Measurements from ENCODE around the gene FBRSL1.

Gene FBRSL1

DNA sequence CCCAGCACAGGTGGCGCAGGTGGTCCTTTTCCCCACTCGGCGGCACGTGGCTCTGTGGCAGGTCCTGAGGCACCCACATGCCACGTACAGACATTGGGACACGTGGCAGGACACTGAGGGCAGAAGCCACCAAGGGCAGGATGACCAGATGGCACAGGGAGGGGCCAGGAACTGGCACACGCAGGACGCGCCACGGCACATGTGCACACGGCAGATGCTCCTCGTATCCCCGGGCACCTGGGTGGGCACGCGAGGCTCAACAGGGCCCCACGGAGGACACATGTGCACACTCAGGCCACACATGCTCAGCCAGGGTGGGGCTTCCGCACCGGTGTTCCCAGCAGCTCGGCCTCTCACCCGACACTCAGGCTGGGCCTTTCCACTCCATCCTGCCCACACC, 52.0 kb downstream of the FBRSL1 start:
- no peak overlapping the region for H3K27ac ChIP-seq
- H3K27me3 ChIP-seq (ENCODE audit: insufficient read depth, low read depth), result no peaks in the 10 kb centered on the region
- no peaks in the 10 kb centered on the region for H3K36me3 ChIP-seq (ENCODE audit: insufficient read depth)
- H3K4me1 ChIP-seq (ENCODE audit: low read depth, poor library complexity, severe bottlenecking), result no peaks in the 10 kb centered on the region
- no peak overlapping the region for H3K4me3 ChIP-seq (IDR thresholded peaks at IDR 0.05; ENCODE audit: insufficient read depth, low read depth, low read length)
- no peak overlapping the region for H3K9ac ChIP-seq
- H4K20me1 ChIP-seq (ENCODE audit: insufficient read depth), result no peaks in the 10 kb centered on the region
- TF ChIP-seq, protein P1, sequence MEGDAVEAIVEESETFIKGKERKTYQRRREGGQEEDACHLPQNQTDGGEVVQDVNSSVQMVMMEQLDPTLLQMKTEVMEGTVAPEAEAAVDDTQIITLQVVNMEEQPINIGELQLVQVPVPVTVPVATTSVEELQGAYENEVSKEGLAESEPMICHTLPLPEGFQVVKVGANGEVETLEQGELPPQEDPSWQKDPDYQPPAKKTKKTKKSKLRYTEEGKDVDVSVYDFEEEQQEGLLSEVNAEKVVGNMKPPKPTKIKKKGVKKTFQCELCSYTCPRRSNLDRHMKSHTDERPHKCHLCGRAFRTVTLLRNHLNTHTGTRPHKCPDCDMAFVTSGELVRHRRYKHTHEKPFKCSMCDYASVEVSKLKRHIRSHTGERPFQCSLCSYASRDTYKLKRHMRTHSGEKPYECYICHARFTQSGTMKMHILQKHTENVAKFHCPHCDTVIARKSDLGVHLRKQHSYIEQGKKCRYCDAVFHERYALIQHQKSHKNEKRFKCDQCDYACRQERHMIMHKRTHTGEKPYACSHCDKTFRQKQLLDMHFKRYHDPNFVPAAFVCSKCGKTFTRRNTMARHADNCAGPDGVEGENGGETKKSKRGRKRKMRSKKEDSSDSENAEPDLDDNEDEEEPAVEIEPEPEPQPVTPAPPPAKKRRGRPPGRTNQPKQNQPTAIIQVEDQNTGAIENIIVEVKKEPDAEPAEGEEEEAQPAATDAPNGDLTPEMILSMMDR (conservative IDR thresholded peaks at IDR 0.05; ENCODE audit: low read depth, low read length), result no peak
- no peak overlapping the region for H3K4me2 ChIP-seq
- H2AFZ ChIP-seq (ENCODE audit: low read depth), result no peak overlapping the region
- no peaks in the 10 kb centered on the region for H3K79me2 ChIP-seq (ENCODE audit: insufficient read depth, low read depth)

DNA sequence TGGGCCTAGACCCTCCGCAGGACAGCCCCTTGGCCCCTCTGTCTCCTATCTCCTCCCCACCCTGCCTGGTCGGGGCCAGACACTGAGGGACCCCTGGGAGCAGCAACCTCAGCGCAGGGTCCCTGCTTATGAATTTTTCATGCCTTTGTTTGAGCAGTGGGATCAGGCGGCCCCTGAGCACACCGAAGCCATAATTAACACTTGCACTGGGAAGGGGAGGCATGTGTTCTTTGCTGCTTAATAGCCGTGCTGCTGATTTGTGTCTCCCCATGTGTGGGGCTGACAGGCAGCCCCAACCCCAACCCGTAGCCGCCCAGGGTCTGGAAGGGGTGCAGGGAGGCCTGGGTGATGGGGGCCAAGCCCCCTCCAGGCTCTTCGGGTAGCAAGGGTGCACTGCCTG, 52.7 kb downstream of the FBRSL1 start:
- H3K36me3 ChIP-seq (ENCODE audit: insufficient read depth), result no peaks in the 10 kb centered on the region
- no peaks in the 10 kb centered on the region for H4K20me1 ChIP-seq (ENCODE audit: insufficient read depth)
- H3K9ac ChIP-seq, result no peak overlapping the region
- no peak overlapping the region for H3K27ac ChIP-seq
- H3K79me2 ChIP-seq (ENCODE audit: insufficient read depth, low read depth), result no peaks in the 10 kb centered on the region
- TF ChIP-seq, protein P1 (conservative IDR thresholded peaks at IDR 0.05; ENCODE audit: low read depth, low read length), result no peak
- H2AFZ ChIP-seq (ENCODE audit: low read depth), result no peak overlapping the region
- H3K4me3 ChIP-seq (IDR thresholded peaks at IDR 0.05; ENCODE audit: insufficient read depth, low read depth, low read length), result no peak overlapping the region
- H3K27me3 ChIP-seq (ENCODE audit: insufficient read depth, low read depth), result no peaks in the 10 kb centered on the region
- H3K4me2 ChIP-seq, result no peak overlapping the region
- no peaks in the 10 kb centered on the region for H3K4me1 ChIP-seq (ENCODE audit: low read depth, poor library complexity, severe bottlenecking)

DNA sequence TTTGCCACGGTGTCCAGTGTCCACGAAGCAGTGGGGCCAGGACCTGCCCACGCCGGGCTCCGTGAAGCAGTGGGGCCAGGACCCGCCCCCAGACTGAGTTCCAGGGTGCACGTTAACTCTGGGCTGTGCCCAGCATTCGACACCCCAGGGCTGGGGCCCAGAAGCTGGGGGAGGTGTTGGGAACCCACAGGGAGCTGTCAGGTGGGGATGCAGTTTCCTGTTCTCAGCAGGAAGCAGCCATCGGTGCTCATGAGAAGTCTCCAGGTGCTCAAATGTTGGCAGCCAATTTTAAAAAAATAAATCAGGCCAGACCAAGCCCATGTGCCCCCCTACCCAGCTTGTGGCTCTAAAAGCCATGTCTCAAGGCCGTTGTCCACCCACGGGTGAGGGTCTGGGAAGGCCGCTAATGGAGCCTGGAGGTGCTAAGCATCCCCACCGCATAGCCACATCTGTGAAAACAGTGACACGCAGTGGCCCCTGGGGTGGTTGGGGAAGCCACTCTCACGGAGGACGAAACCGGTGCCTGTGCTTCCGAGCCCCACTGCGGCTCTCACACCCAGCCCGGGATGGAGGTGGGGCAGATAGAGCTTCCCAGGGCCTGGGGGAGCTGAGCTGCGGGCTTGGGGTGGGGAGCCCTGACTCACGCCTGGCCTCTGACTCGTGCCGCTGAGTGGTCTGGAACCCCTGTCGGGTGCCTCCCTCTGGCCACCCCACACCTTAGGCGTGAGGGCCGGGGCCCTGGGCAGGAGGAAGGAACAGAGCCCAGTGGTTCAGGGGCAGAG, 53.5 kb downstream of the FBRSL1 start:
- Histone ChIP-seq H3K27ac (no peak overlapping the region), H3K4me2 (no peak overlapping the region), H3K79me2 (ENCODE audit: insufficient read depth, low read depth) (no peaks in the 10 kb centered on the region), H3K9ac (no peak overlapping the region), H4K20me1 (ENCODE audit: insufficient read depth) (no peaks in the 10 kb centered on the region), H3K4me1 (ENCODE audit: low read depth, poor library complexity, severe bottlenecking) (no peaks in the 10 kb centered on the region), H2AFZ (ENCODE audit: low read depth) (no peak overlapping the region), H3K36me3 (ENCODE audit: insufficient read depth) (no peaks in the 10 kb centered on the region), H3K4me3 (IDR thresholded peaks at IDR 0.05; ENCODE audit: insufficient read depth, low read depth, low read length) (no peak overlapping the region), H3K27me3 (ENCODE audit: insufficient read depth, low read depth) (no peaks in the 10 kb centered on the region)
- TF ChIP-seq, protein P1 (conservative IDR thresholded peaks at IDR 0.05; ENCODE audit: low read depth, low read length), result no peak

DNA sequence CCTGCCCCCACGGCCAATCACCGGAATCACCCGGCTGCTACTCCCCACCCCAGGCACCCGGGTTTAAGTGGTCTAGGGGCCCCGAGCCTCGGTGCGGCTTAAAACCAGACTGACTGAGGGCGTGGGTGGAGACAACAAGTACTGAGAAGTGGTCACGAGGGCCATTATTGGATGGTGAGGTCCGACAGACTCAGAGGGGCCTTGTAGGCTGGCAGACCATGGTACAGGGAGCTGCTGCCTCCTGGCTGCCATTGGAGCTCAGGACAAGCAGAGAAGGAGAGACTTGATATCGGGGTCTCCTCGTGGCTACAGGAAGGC, 54.1 kb downstream of the FBRSL1 start:
- TF ChIP-seq, protein P1 (conservative IDR thresholded peaks at IDR 0.05; ENCODE audit: low read depth, low read length), result no peak
- no peaks in the 10 kb centered on the region for H3K79me2 ChIP-seq (ENCODE audit: insufficient read depth, low read depth)
- no peak overlapping the region for H3K9ac ChIP-seq
- no peaks in the 10 kb centered on the region for H3K4me1 ChIP-seq (ENCODE audit: low read depth, poor library complexity, severe bottlenecking)
- no peak overlapping the region for H3K4me3 ChIP-seq (IDR thresholded peaks at IDR 0.05; ENCODE audit: insufficient read depth, low read depth, low read length)
- H4K20me1 ChIP-seq (ENCODE audit: insufficient read depth), result no peaks in the 10 kb centered on the region
- H3K27me3 ChIP-seq (ENCODE audit: insufficient read depth, low read depth), result no peaks in the 10 kb centered on the region
- H3K36me3 ChIP-seq (ENCODE audit: insufficient read depth), result no peaks in the 10 kb centered on the region
- H3K27ac ChIP-seq, result no peak overlapping the region
- H2AFZ ChIP-seq (ENCODE audit: low read depth), result no peak overlapping the region
- no peak overlapping the region for H3K4me2 ChIP-seq

Measured in KMS-11 (cell line).